Cardiac fibroblast (primary cell): ENCODE measurements around the gene SSR2.

Experiments used
- DNase-seq, 2 donors: peaks; one replicate each; pipeline versions ENCODE4 v3.0.0 to v3.0.0-alpha.2; 2010; ENCODE audit warnings: low read depth in 2 of 2
- H3K4me3 ChIP-seq, 2 donors: replicated peaks in 1 of 2; 1 replicate in 1 of 2; 2 replicates in 1 of 2; pipeline ENCODE4 v1.5.1; 2011; ENCODE audit warnings: low read depth in 2 of 2, low read length in 2 of 2, mild to moderate bottlenecking in 2 of 2, moderate library complexity in 1 of 2
- TF ChIP-seq, protein P1 (sequence below): IDR thresholded peaks from one replicate; pipeline ENCODE4 v1.5.1; 2011; ENCODE audit warnings: low read depth, mild to moderate bottlenecking, low read length, inconsistent platforms

SSR2 gene

DNA sequence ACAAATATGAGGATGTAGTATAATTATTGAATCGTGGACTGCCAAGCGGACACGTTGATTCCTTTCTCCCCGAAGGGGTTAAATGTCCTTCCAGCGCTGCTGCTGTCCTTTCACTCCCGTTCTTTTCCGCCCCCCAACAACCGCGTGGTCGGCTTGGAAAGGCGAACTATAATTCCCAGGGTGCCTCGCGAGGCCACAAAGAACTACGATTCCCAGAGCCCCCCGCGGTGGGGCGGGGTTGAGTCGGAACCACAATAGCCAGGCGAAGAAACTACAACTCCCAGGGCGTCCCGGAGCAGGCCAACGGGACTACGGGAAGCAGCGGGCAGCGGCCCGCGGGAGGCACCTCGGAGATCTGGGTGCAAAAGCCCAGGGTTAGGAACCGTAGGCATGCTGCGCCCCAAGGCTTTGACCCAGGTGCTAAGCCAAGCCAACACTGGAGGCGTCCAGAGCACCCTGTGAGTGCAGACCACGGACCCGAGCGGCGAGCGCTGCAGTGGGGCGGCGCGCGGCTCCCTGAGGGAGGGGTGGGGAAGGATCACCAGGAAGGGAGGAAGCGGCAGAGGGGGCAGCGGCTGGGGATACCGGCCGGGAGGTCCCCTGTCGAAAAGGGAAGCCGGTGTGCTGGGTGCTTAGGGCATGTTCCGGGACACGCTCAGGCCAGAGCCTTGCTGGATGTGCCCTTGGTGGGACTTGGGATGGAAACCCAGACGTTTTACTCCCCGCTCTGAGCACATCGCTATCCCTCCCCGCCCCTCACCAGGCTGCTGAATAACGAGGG is 33.9 kb upstream of the SSR2 start, which contains the start of gene LAMTOR2:
Gene LAMTOR2 (plus strand): TSS at position 283 of the 781 bp plus-strand sequence. CDS start 108 bp downstream, at position 391.
- peak; percentile 97 for DNase-seq
- TF ChIP-seq, protein P1, sequence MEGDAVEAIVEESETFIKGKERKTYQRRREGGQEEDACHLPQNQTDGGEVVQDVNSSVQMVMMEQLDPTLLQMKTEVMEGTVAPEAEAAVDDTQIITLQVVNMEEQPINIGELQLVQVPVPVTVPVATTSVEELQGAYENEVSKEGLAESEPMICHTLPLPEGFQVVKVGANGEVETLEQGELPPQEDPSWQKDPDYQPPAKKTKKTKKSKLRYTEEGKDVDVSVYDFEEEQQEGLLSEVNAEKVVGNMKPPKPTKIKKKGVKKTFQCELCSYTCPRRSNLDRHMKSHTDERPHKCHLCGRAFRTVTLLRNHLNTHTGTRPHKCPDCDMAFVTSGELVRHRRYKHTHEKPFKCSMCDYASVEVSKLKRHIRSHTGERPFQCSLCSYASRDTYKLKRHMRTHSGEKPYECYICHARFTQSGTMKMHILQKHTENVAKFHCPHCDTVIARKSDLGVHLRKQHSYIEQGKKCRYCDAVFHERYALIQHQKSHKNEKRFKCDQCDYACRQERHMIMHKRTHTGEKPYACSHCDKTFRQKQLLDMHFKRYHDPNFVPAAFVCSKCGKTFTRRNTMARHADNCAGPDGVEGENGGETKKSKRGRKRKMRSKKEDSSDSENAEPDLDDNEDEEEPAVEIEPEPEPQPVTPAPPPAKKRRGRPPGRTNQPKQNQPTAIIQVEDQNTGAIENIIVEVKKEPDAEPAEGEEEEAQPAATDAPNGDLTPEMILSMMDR, result no peak
- H3K4me3 ChIP-seq, result peak within 1 kb of the TSS; percentile 96 to 97

DNA sequence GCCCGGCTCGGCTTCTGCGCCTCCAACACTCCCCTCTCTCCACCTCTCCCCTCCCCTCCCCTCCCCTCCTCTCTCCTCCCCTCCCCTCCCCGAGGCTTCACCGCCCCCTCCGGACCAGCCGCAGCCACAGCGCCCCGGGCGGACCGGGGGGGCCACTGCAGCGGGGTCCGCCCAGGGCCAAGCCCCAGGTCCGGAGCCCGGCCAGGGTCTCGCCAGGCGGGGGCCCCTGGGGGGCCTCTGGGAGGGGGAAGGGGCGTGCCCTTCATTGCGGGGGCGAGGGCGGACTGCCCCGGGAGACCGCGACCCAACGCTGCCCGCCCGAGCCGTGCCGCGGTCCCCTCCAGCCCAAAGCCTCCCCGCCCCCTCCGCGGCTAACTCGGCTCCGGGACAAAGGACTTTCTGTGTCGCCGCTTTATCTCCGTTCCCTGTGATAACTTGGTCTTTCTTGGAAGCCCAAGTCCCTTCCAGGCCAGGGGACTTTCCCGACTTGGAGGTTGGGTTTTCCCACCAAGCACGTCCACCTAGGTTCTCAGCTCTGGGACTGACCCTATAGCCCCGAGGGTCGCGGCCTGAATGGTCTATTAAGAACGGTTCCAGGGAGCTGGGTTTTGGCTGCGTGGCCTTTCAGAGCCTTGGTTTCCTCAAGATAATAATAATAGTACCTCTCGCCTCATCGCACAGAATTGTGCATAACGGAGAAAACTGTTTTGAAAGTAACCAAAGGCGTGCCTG is 33.2 kb upstream of the SSR2 start, which contains the start of gene UBQLN4:
Gene UBQLN4 (minus strand): TSS at position 31 of the 732 bp plus-strand sequence. CDS start 97 bp downstream, outside the sequence.
- TF ChIP-seq, protein P1, result peak; percentile 25
- DNase-seq, result peak; percentile 84 to 94
- peak within 1 kb of the TSS; percentile 96 to 97 for H3K4me3 ChIP-seq

DNA sequence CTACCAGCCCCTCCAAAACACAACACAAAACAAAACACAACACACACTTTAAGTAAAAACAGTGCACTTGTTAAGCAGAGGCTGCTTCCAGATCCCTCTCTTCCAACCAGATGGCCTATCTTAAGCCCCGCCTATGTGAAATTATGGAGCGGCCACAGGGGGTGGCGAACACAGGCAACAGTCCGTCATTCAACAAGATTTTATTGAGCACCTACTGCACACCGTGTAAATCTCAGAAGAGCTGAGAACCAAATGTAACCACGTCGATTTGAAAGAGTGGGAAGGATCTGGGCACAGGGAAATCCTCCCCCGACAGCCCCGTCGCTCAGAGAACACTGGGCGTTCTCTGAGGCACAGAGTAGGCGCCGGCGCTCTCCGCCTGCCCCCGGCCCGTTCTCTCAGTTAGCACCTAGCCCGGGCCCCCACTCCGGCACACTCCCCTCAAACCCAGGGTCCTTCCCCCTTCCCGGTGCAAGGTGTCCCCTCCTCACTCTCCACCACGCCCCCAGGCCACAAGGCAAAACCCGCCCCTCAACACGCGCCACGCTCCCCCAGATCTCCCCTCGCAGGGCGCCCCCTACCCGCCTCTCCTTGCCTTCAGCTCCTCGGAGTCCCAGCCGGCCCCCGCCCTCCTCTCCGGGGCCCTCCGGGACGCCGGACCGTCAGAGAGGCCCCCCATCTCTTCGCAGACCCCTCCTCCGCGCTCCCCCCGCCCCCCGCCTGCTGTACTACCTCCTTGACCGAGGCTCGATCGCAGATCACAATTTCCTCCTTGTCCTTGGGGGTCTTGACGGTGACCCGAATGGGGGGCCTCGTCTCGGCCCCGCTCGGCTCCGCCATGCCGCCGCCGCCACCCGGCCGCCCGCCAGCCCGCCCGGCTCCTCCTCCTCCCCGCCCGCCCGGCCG is 32.4 kb upstream of the SSR2 start:
- DNase-seq, result peak; percentile 75 to 76

DNA sequence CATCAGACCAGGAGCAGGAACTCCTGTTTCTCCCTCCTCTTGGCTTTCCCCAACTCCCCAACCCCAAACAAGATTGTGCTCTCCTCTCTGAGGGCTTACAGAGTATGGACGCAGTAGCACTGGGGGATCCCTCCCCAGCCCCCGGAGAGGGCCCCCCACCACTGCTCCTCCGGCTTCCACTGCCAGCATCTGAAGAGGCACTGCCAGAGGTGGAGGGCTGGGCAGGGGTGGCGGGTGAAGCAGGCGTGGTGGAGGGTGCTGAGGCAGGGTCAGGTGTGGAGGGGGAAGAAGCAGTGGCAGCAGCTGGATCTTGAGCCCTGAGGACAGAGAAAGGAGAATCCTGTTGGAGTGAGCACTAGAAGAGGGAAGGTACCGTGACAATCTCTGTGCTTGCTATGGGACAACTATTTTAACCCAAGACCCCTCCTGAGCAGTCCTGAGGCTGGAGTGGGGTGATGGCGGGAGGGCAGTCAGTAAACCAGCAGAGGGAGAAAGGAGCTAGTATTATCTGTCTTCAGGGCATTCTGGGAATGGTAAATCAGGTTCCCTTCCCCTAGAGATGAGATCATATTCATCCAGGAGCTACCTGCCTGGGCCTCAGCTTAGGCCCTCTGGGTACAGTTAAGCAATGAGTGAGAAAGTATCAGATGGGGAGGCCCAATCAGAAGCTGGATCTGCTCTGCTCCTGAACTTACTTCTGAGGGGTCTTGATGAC is 30.4 kb upstream of the SSR2 start:
- TF ChIP-seq, protein P1, result no peak
- H3K4me3 ChIP-seq, result no peak overlapping the region
- no peak for DNase-seq

More for the DNA sequence above, 32.4 kb upstream of the SSR2 start:
- peak overlapping the region; percentile 84 to 94 for H3K4me3 ChIP-seq
- TF ChIP-seq, protein P1, result no peak

DNA sequence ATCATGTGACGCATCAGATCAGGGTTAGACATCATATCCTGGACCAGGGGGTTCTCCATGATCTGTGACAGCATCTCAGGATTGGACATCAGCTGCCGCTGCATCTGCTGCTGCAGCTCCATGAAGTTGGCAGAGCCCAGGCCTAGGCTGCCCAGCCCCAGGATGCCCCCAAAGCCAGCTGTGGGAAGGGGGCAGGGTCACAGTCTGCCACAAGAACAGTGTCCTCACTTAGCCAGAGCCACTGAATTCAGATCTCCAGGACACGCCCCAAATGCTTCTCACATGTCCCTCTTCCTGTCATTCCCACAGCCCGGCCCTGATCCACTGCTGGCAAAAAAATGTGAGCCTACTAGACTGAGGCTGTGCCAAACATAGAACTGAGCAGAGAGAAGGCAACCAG is 29.6 kb upstream of the SSR2 start:
- DNase-seq, result no peak
- no peak overlapping the region for H3K4me3 ChIP-seq
- TF ChIP-seq, protein P1, result no peak
